GM10248 (cell line): ENCODE results near the gene MXRA5.
"Not testable (repeated sequence)": the region's sequence is repeated elsewhere in the genome, so short reads cannot be mapped to it uniquely, and the experiment has no call there.

Experiments
- CTCF ChIA-PET: fragments of 300-600 bp; sonication (Branson Sonifier 250); formaldehyde crosslinking; extraction: SDS; loops from one replicate; lab custom pipeline; 2021; ENCODE audit warnings: antibody characterized with exemption; lab: Yijun Ruan, JAX
- POLR2A ChIA-PET: fragments of 350-650 bp; sonication (Branson Sonifier 250); formaldehyde crosslinking; extraction: SDS; loops from one replicate; lab custom pipeline; 2020; ENCODE audit warnings: antibody characterized with exemption; lab: Yijun Ruan, JAX
- DNase-seq: peaks from one replicate; pipeline ENCODE4 v3.0.0; 2012; ENCODE audit errors: extremely low spot score
- CTCF ChIP-seq: IDR thresholded peaks from 2 replicates; pipeline ENCODE4 v1.5.1; 2012; ENCODE audit warnings: mild to moderate bottlenecking, low read depth; ENCODE audit errors: extremely low read depth, missing control alignments, control extremely low read depth

MXRA5 gene

GRCh38 chrX:3362956-3363355 is 16.5 kb upstream of the MXRA5 start:
- ChIA-PET CTCF (no interaction called here), POLR2A (no interaction called here)
- no peak for DNase-seq
- no peak for TF ChIP-seq CTCF

- no peak for DNase-seq
- POLR2A ChIA-PET, result no interaction called here
- TF ChIP-seq CTCF, result no peak
- CTCF ChIA-PET, result no interaction called here
These were observed 14.4 kb upstream of the MXRA5 start for GRCh38 chrX:3360881-3361280.

- CTCF ChIA-PET, POLR2A ChIA-PET: not testable (repeated sequence)
These were observed 6.3 kb upstream of the MXRA5 start for GRCh38 chrX:3352741-3353140.

GRCh38 chrX:3351276-3351675 is 4.8 kb upstream of the MXRA5 start:
- ChIA-PET CTCF (no interaction called here), POLR2A (no interaction called here)
- no peak for DNase-seq
- no peak for TF ChIP-seq CTCF

More at GRCh38 chrX:3352741-3353140, 6.3 kb upstream of the MXRA5 start:
- DNase-seq, result not testable (repeated sequence)

GRCh38 chrX:3348191-3348590 is 1.7 kb upstream of the MXRA5 start:
- POLR2A ChIA-PET, result no interaction called here
- TF ChIP-seq CTCF, result no peak
- CTCF ChIA-PET, result no interaction called here
- DNase-seq, result no peak

- CTCF ChIA-PET, result no interaction called here
- POLR2A ChIA-PET, result no interaction called here
- DNase-seq, result no peak
- TF ChIP-seq CTCF, result no peak
These were observed 916 bp downstream of the MXRA5 start for GRCh38 chrX:3345281-3346191.

- POLR2A ChIA-PET, DNase-seq: not testable (repeated sequence)
- CTCF ChIA-PET, result interaction anchor here (1.5 kb wide), 1 partner anchor 11 kb away, joined by 3 read pairs; no protein-coding TSS in a partner anchor
These were observed 2.9 kb downstream of the MXRA5 start for GRCh38 chrX:3343569-3343968.
